Measurements from ENCODE around the gene OR10A2. TPM values are rescaled to one million over a fixed set of nuclear protein-coding genes. Genes with fewer than 3 reads are reported as not detected.

The OR10A2 gene
- total and polyA plus RNA-seq, 10 of the 15 experiments (the other 5 are each of a cell fraction or from before 2014, with no cell fraction given): 0.04 to 0.06 TPM; not detected in 8

GRCh38 chr11:6843670-6844069 lies 19.2 kb upstream of the OR10A2 start:
- DNase-seq (ENCODE audit: low read depth, low spot score) (no peak), ATAC-seq (no peak), FAIRE-seq (no peak)
- no peaks in the 10 kb centered on the region for H3K79me2 ChIP-seq (ENCODE audit: control insufficient read depth, insufficient read depth, low read length)
- ChIA-PET SMC1A (ENCODE audit: uncharacterized antibody, unreplicated experiment) (interaction anchor here (1.7 kb wide), 1 partner anchor 10 kb away, joined by 4 read pairs; no protein-coding TSS in a partner anchor), CTCF (interaction anchor here (0.6 to 0.9 kb wide), 2 partner anchors 31 to 54 kb away, joined by 3 read pairs; no protein-coding TSS in a partner anchor), RAD21 (ENCODE audit: unreplicated experiment) (no interaction called here), POLR2A (no interaction called here)
- no peak overlapping the region for H3K4me2 ChIP-seq (ENCODE audit: control insufficient read depth, insufficient read depth)
- no TSS peak for BruUV-seq (replicated peaks)
- in situ Hi-C loops (cut with MboI): no loop called here
- H3K36me3 ChIP-seq (ENCODE audit: control insufficient read depth in 2 of 2, insufficient read depth in 2 of 2, low read length in 1 of 2): no peaks in the 10 kb centered on the region
- TF ChIP-seq HDAC6 (IDR thresholded peaks at IDR 0.05; ENCODE audit: unreplicated experiment): no peak
- WGBS (ENCODE audit: insufficient coverage, insufficient replicate concordance, low lambda C conversion rate, missing lambda C conversion rate): 36% methylated on average over 2 of the region's 2 CpGs
- H3K4me1 ChIP-seq (ENCODE audit: control insufficient read depth, insufficient read depth, low read length): no peaks in the 10 kb centered on the region
- H3K9me3 ChIP-seq (replicated peaks; ENCODE audit: control insufficient read depth, insufficient read depth, low read length): no peaks in the 10 kb centered on the region
- intact Hi-C loops (cut with micrococcal nuclease; ENCODE audit: unreplicated experiment): no loop called here
- H4K20me1 ChIP-seq (ENCODE audit: control insufficient read depth, insufficient read depth): no peaks in the 10 kb centered on the region
- H3K27ac ChIP-seq (ENCODE audit: control insufficient read depth, insufficient read depth): no peak overlapping the region
- no peak overlapping the region for H3K4me3 ChIP-seq
- no peak overlapping the region for H2AFZ ChIP-seq (ENCODE audit: control insufficient read depth, low read depth, low read length)
- no peak overlapping the region for H3K9ac ChIP-seq (ENCODE audit: control insufficient read depth, insufficient read depth, low read length)
- no peaks in the 10 kb centered on the region; a peak in 1 of 4 replicates for H3K27me3 ChIP-seq (replicated peaks in 1 of 2; ENCODE audit: control insufficient read depth in 2 of 2, insufficient read depth in 2 of 2, low read length in 1 of 2)

GRCh38 chr11:6844356-6844755 lies 18.5 kb upstream of the OR10A2 start:
- ChIA-PET SMC1A (ENCODE audit: uncharacterized antibody, unreplicated experiment) (no interaction called here), RAD21 (ENCODE audit: unreplicated experiment) (no interaction called here), POLR2A (no interaction called here), CTCF (interaction anchor here (0.9 kb wide), 1 partner anchor 32 kb away, joined by 3 read pairs; no protein-coding TSS in a partner anchor)
- Histone ChIP-seq H2AFZ (ENCODE audit: control insufficient read depth, low read depth, low read length) (no peak overlapping the region), H3K36me3 (ENCODE audit: control insufficient read depth in 2 of 2, insufficient read depth in 2 of 2, low read length in 1 of 2) (no peaks in the 10 kb centered on the region), H3K9ac (ENCODE audit: control insufficient read depth, insufficient read depth, low read length) (no peak overlapping the region), H3K79me2 (ENCODE audit: control insufficient read depth, insufficient read depth, low read length) (no peaks in the 10 kb centered on the region), H3K27ac (ENCODE audit: control insufficient read depth, insufficient read depth) (no peak overlapping the region), H3K4me3 (no peak overlapping the region), H3K4me2 (ENCODE audit: control insufficient read depth, insufficient read depth) (no peak overlapping the region), H4K20me1 (ENCODE audit: control insufficient read depth, insufficient read depth) (no peaks in the 10 kb centered on the region), H3K4me1 (ENCODE audit: control insufficient read depth, insufficient read depth, low read length) (no peaks in the 10 kb centered on the region), H3K9me3 (replicated peaks; ENCODE audit: control insufficient read depth, insufficient read depth, low read length) (no peaks in the 10 kb centered on the region), H3K27me3 (replicated peaks in 1 of 2; ENCODE audit: control insufficient read depth in 2 of 2, insufficient read depth in 2 of 2, low read length in 1 of 2) (no peaks in the 10 kb centered on the region; a peak in 1 of 4 replicates)
- no peak for ATAC-seq
- in situ Hi-C loops (cut with MboI): no loop called here
- WGBS (ENCODE audit: insufficient coverage, insufficient replicate concordance, low lambda C conversion rate, missing lambda C conversion rate): 58% methylated on average over 5 of the region's 5 CpGs
- FAIRE-seq: no peak
- DNase-seq (ENCODE audit: low read depth, low spot score): no peak
- intact Hi-C loops (cut with micrococcal nuclease; ENCODE audit: unreplicated experiment): no loop called here
- BruUV-seq (replicated peaks): no TSS peak
- no peak for TF ChIP-seq ZBTB40 (IDR thresholded peaks at IDR 0.05; ENCODE audit: borderline replicate concordance)
- TF ChIP-seq YY1 (IDR thresholded peaks at IDR 0.05; ENCODE audit: low read depth, low read length): no peak
- no peak for TF ChIP-seq ZBTB11 (CRISPR knock-in tag; IDR thresholded peaks at IDR 0.05)
- no peak for TF ChIP-seq MAX (IDR thresholded peaks at IDR 0.05; ENCODE audit: low read depth, low read length)
- TF ChIP-seq JUND (IDR thresholded peaks at IDR 0.05; ENCODE audit: low read depth, low read length): no peak
- no peak for TF ChIP-seq ZNF24 (IDR thresholded peaks at IDR 0.05)
- TF ChIP-seq TCF7 (IDR thresholded peaks at IDR 0.05; ENCODE audit: borderline replicate concordance): no peak
